ENCODE data around the gene RNF113B.

GRCh38 chr13:98158172-98158899, 18.7 kb downstream of the RNF113B start:
- TF ChIP-seq CTCF (IDR thresholded peaks at IDR 0.05; ENCODE audit: poor library complexity), result no peak
- no peak for TF ChIP-seq EZH2 (IDR thresholded peaks at IDR 0.05; ENCODE audit: borderline replicate concordance)
